Sigmoid colon (tissue), 4 donors: Measurements from ENCODE around the gene PSMB10.

Experiments
- POLR2A ChIP-seq, 2 donors: fragments of 450-650 bp; IDR thresholded peaks; one replicate each; pipeline ENCODE4 v1.6.1; 2016; ENCODE audit warnings: antibody characterized with exemption in 2 of 2, mild to moderate bottlenecking in 2 of 2, moderate library complexity in 2 of 2
- POLR2AphosphoS5 ChIP-seq, 4 donors: sonication (generic); formaldehyde crosslinking; IDR thresholded peaks; one replicate each; pipeline ENCODE4 v1.6.1; 2017; ENCODE audit warnings: antibody characterized with exemption in 4 of 4

GRCh38 chr16:67919622-67920221 is 16.9 kb downstream of the PSMB10 start:
- TF ChIP-seq POLR2A (IDR thresholded peaks at IDR 0.05) (no peak), POLR2AphosphoS5 (IDR thresholded peaks at IDR 0.05) (no peak)
